ENCODE data around the gene NEDD9. TPM values are rescaled to one million over a fixed set of nuclear protein-coding genes. Genes with fewer than 3 reads are reported as not detected.

The NEDD9 gene
- total RNA-seq, 4 donors from 2014 or later = 7.7 to 14.9 (median 10.9) TPM

DNA sequence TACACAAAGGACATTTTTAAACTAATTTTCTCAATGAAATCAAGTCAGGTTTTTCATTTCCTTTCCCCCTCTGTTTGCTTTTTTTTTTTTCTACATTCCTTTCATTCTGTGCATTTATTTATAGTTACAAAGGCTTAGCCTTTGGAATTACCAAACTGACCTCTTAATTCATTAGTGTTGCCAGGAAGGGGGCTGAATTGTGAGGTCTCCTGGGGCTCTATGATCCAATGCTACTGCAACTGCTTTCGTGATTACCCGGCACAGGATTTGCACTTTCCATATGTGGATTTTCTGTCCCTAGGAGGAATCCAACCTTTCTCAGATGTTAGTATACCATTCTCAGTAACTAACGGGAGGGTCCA, 35.3 kb downstream of the NEDD9 start:
- no peaks in the 10 kb centered on the region for H3K27me3 ChIP-seq
- H3K27ac ChIP-seq = peak overlapping the region in 3 of 4 donors; percentile 42 to 73 (median 49)
- TF ChIP-seq, protein P1, sequence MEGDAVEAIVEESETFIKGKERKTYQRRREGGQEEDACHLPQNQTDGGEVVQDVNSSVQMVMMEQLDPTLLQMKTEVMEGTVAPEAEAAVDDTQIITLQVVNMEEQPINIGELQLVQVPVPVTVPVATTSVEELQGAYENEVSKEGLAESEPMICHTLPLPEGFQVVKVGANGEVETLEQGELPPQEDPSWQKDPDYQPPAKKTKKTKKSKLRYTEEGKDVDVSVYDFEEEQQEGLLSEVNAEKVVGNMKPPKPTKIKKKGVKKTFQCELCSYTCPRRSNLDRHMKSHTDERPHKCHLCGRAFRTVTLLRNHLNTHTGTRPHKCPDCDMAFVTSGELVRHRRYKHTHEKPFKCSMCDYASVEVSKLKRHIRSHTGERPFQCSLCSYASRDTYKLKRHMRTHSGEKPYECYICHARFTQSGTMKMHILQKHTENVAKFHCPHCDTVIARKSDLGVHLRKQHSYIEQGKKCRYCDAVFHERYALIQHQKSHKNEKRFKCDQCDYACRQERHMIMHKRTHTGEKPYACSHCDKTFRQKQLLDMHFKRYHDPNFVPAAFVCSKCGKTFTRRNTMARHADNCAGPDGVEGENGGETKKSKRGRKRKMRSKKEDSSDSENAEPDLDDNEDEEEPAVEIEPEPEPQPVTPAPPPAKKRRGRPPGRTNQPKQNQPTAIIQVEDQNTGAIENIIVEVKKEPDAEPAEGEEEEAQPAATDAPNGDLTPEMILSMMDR (IDR thresholded peaks at IDR 0.05) = no peak
- TF ChIP-seq POLR2A (IDR thresholded peaks at IDR 0.05) = no peak
- WGBS, 2 donors = 35 to 70% methylated on average over 3 of the region's 3 CpGs
- DNase-seq = no peak
- H3K9me3 ChIP-seq = no peaks in the 10 kb centered on the region
- intact Hi-C loops (cut with DNase I) = no loop called here
- H3K36me3 ChIP-seq = peaks cover 0 to 15% (median 0%) of the 10 kb centered on the region in 3 donors
- H3K4me3 ChIP-seq = no peak overlapping the region
- H3K4me1 ChIP-seq = peaks cover 0 to 32% (median 11%) of the 10 kb centered on the region in 3 donors

DNA sequence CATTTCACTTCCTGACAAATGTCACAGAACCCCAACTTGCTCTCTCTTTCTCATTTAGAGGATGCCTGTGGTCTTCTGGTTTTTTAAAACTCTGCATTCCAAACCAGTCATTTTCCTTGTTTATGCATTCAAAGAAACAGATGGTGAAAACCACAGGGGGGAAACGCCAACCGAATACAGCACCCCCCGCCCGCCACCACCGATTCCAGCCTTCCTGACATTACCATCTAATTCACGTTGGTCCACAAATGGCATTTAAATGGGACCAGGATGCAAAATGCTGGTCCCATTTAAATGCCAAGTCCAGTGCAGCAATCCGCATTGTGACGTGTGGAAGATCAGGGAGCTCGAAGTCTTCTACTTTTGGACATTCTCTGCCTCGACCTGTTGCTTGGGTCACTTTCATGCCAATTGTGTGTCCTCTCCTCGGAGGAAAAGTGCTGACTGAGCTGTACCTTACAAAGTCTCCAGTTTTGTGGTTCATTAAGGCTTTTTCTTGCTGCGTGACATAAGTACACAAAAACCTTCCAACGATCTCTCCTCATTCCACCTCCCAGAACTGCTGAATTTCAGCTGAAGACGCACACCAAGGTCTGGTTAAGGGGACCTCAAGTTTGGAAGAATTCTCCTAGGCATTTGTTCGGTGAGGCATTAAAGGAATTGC, 35.8 kb downstream of the NEDD9 start:
- 62 to 74% methylated on average over 15 of the region's 15 CpGs for WGBS, 2 donors
- TF ChIP-seq, protein P1 (IDR thresholded peaks at IDR 0.05) = no peak
- TF ChIP-seq POLR2A (IDR thresholded peaks at IDR 0.05) = no peak
- no peak for DNase-seq
- Histone ChIP-seq H3K9me3 (no peaks in the 10 kb centered on the region), H3K27ac (peak overlapping the region in 3 of 4 donors; percentile 42 to 73 (median 49)), H3K36me3 (peaks cover 0 to 20% (median 3%) of the 10 kb centered on the region in 3 donors), H3K4me1 (peaks cover 0 to 31% (median 11%) of the 10 kb centered on the region in 3 donors), H3K4me3 (no peak overlapping the region), H3K27me3 (no peaks in the 10 kb centered on the region)
- intact Hi-C loops (cut with DNase I) = no loop called here

DNA sequence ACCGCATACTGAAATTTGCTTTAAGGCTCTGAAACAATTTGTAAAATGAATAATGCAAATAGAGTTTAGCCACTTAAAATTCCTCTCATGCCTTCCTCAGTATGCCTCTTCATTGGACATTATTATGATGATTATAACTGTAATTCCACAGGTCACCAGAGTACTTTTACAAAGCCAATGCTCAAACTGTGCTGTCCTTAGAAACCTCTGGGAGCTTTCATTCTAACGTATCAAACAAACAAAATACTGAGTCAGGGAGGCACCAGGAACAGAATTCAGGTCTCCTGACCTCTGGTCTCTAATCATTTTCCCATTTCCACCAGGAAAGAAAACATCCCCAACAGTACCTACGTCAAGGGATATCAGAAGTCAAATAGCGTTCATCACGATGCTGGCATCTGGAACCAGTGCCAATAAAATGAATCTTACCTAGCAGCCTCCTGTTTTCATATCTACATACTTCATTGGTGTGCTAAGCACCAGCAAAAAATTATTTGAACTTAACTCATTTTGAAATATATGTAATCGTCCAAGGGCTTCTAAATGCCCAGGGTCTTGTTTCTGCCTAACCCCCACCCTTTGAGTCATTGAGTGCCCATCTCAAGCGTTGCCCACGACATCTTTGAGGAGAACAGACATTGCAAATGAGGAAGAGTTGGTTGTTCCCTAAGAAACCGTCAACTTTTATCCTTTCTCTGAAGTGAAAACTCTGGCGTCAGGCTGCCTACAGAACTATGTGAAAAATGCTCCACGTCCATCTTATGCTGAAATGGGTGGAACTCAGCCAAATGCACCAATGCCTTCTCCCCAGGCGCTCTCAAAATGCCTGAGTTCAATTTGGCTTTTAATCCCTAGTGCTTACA, 37.9 kb downstream of the NEDD9 start:
- intact Hi-C loops (cut with DNase I) = no loop called here
- DNase-seq = no peak
- Histone ChIP-seq H3K4me3 (no peak overlapping the region), H3K27me3 (no peaks in the 10 kb centered on the region), H3K36me3 (peaks cover 0 to 40% (median 13%) of the 10 kb centered on the region in 3 donors), H3K4me1 (peaks cover 0 to 31% (median 11%) of the 10 kb centered on the region in 3 donors), H3K27ac (peak overlapping the region in 3 of 4 donors; percentile 42 to 73 (median 49)), H3K9me3 (no peaks in the 10 kb centered on the region)
- TF ChIP-seq POLR2A (IDR thresholded peaks at IDR 0.05) = no peak
- TF ChIP-seq, protein P1 (IDR thresholded peaks at IDR 0.05) = peak in 1 of 6 experiments; percentile 9
- WGBS, 2 donors = 73 to 75% methylated on average over 11 to 12 of the region's 12 CpGs

DNA sequence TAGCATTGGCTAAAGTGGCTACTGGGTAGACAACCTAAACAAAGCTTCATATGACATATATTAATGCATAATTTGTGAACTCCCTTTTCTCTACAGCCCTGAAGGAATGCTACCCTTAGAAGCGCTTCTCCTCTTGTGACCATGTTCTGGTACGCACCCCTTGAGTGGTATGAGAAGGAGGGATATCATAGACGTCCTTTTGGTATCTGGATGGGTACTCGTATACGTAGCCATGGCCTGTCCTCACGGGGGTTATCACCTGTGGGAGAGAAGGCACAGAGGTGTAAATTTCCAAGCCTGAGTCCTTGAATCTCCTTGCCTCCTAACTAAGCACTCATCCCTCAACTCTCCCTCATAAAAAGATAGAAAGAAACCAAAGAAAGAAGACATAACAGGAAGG, 39.0 kb downstream of the NEDD9 start:
- Histone ChIP-seq H3K27ac (no peak overlapping the region), H3K4me3 (no peak overlapping the region), H3K9me3 (no peaks in the 10 kb centered on the region), H3K27me3 (no peaks in the 10 kb centered on the region), H3K4me1 (peaks cover 0 to 21% (median 11%) of the 10 kb centered on the region in 3 donors), H3K36me3 (peaks cover 0 to 52% (median 13%) of the 10 kb centered on the region in 3 donors)
- intact Hi-C loops (cut with DNase I) = no loop called here
- TF ChIP-seq POLR2A (IDR thresholded peaks at IDR 0.05) = no peak
- TF ChIP-seq, protein P1 (IDR thresholded peaks at IDR 0.05) = no peak
- 86 to 94% methylated on average over 6 of the region's 6 CpGs for WGBS, 2 donors
- no peak for DNase-seq

DNA sequence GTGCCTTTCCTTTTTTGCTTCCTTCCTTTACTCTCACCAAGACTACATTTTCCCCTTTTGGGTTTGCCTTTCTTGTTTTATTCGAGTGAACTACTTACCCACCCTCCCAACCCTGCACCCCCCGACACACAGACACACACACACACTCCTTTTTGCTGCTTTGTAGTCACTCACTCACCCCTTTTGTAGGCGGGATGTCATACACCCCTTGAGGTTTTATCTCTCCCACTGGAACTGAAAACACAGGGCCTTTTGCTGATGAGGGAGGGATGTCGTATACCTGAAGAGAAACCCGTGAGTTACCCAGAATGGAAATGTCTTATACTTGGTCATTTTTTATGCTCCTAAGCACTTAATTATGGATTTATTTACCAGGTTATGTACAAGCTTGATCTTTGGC, 40.3 kb downstream of the NEDD9 start:
- WGBS, 2 donors = 65 to 70% methylated on average over 5 of the region's 5 CpGs
- intact Hi-C loops (cut with DNase I) = no loop called here
- Histone ChIP-seq H3K36me3 (peaks cover 0 to 65% (median 13%) of the 10 kb centered on the region in 3 donors), H3K4me3 (no peak overlapping the region), H3K4me1 (peaks cover 0 to 10% (median 5%) of the 10 kb centered on the region in 3 donors), H3K27ac (no peak overlapping the region), H3K27me3 (no peaks in the 10 kb centered on the region), H3K9me3 (no peaks in the 10 kb centered on the region)
- TF ChIP-seq, protein P1 (IDR thresholded peaks at IDR 0.05) = no peak
- TF ChIP-seq POLR2A (IDR thresholded peaks at IDR 0.05) = no peak
- DNase-seq = no peak

Measured in esophagus squamous epithelium (tissue), 5 donors.